ENCODE measurements around the gene BLTP1.
A peak's percentile ranks its signal among the peaks of the same experiment; 100 is the strongest.
"Not testable (repeated sequence)": the region's sequence is repeated elsewhere in the genome, so short reads cannot be mapped to it uniquely, and the experiment has no call there.

Gene BLTP1, protein sequence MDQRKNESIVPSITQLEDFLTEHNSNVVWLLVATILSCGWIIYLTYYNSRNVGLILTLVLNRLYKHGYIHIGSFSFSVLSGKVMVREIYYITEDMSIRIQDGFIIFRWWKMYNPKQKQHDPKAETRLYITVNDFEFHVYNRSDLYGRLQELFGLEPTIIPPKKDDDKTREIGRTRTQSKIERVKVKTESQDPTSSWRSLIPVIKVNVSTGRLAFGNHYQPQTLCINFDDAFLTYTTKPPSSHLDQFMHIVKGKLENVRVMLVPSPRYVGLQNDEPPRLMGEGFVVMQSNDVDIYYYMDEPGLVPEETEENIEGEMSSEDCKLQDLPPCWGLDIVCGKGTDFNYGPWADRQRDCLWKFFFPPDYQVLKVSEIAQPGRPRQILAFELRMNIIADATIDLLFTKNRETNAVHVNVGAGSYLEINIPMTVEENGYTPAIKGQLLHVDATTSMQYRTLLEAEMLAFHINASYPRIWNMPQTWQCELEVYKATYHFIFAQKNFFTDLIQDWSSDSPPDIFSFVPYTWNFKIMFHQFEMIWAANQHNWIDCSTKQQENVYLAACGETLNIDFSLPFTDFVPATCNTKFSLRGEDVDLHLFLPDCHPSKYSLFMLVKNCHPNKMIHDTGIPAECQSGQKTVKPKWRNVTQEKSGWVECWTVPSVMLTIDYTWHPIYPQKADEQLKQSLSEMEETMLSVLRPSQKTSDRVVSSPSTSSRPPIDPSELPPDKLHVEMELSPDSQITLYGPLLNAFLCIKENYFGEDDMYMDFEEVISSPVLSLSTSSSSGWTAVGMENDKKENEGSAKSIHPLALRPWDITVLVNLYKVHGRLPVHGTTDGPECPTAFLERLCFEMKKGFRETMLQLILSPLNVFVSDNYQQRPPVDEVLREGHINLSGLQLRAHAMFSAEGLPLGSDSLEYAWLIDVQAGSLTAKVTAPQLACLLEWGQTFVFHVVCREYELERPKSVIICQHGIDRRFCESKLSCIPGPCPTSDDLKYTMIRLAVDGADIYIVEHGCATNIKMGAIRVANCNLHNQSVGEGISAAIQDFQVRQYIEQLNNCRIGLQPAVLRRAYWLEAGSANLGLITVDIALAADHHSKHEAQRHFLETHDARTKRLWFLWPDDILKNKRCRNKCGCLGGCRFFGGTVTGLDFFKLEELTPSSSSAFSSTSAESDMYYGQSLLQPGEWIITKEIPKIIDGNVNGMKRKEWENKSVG (N-terminal part only)

DNA sequence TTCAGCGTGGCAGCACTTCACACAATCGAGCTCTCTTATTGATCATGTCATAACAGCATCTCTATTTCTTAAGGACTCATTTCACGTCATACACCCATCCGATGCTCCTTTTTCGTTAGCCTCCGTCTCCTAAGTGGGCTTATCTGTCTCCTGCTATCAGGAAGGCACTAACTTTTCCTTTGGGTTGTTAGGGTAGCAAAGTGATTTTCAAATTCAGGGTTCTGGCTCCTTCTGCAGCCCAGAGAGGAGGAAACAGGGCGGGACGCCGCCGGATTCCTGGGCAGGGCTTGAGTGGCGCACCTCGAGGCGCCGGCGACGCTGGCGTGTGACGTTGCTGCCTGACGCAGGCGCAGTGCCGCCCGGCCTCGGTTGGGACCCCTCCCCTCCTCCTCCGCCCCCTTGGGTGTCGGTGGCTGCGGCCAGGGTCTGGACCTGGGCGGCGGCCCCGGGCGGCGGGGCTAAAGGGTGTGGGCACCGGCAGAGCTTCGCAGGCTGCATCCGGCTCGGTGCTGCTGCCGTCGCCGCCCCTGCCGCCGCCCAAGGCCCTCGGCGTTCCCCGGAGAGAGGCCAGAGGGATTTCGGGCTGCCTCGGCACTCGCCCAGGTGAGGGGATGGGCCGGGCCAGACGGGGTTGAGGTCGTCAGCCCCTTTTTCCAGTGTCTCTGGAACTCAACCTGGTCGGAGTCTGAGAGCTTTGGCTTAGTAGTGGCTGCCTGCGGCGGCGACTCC lies at the start of gene BLTP1:
TSS of gene BLTP1 (plus strand) at position 350 of the 729 bp plus-strand sequence. CDS start 18,317 bp downstream, outside the sequence.
- DNase-seq = peak; percentile 90

GRCh38 chr4:122104184-122104583 lies 47.9 kb upstream of the BLTP1 start:
- DNase-seq = no peak

- DNase-seq = no peak
Observed at GRCh38 chr4:122107680-122108079, 44.5 kb upstream of the BLTP1 start.

- not testable (repeated sequence) for DNase-seq
Observed at GRCh38 chr4:122110304-122110703, 41.8 kb upstream of the BLTP1 start.

DNA sequence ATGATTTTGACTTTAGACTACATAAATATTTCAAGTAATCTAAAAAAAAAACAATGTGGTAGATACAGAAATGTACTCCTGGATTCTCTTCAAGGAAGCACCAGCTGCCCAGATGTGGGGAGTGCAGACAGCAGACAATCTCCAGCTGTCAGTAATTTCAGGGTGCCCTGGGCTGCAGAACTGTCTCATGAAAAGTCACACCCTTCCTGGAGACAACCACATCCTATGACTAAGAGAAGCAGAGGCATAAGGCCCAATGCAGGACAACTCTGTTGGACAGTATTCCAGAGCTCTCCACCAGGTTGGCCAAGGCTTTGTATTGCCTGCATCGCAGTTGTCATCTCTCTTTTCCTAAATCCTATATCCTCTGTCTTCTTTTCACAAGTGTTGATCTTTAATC lies 34.4 kb upstream of the BLTP1 start:
- peak; percentile 33 for DNase-seq

DNA sequence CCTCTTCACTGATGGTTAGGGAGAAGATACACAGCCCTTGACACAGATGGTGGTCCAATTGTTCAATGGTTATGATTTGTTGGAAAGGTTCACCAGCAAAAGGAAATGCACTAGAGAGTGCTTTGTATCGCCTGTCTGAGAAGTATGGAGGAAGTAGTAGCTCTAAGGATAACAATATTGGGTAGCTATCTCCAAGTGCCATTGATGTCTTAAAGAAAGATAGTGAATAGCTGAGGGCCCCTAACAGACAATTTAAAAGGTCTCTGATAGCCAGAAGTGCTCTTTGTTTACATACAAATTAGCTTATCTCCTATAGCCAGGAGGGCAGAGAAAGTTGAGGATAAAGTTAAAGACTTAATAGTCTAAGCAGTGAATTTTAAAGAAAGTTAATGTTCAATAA lies 33.9 kb upstream of the BLTP1 start:
- no peak for DNase-seq

- DNase-seq = no peak
Observed at GRCh38 chr4:122119739-122120138, 32.4 kb upstream of the BLTP1 start.

GRCh38 chr4:122121593-122121992 lies 30.5 kb upstream of the BLTP1 start:
- DNase-seq = no peak

- no peak for DNase-seq
Observed at GRCh38 chr4:122122083-122122482, 30.0 kb upstream of the BLTP1 start.

- DNase-seq = no peak
Observed at GRCh38 chr4:122129061-122129460, 23.1 kb upstream of the BLTP1 start.

DNA sequence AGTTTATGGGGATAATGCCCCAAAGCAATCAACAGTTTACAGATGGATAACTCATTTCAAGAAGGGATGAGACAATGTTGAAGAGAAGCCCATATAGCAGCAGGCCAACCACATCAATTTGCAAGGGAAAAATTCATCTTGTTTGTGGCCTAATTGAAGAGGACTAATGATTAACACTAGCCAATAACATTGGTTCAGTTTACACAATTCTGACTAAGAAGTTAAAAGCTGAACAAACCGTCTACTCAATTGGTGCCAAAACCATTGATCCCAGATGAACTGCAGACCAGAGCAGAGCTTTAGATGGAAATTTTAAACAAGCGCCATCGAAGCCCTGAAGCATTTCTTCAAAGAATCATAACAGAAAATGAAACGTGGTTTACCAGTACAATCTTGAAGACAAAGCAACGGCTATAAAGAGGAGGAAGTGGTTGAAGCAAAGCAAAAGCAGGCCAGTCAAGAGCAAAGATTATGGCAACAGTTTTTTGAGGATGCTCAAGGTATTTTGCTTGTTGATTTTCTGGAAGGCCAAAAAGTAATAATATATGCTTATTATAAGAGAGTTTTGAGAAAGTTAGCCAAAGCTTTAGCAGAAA lies 20.5 kb upstream of the BLTP1 start:
- peak; percentile 49 for DNase-seq

- DNase-seq = no peak
Observed at GRCh38 chr4:122132891-122133290, 19.2 kb upstream of the BLTP1 start.

- DNase-seq = no peak
Observed at GRCh38 chr4:122139139-122139538, 13.0 kb upstream of the BLTP1 start.

GRCh38 chr4:122140834-122141233 lies 11.3 kb upstream of the BLTP1 start:
- no peak for DNase-seq

GRCh38 chr4:122142687-122143086 lies 9.4 kb upstream of the BLTP1 start:
- no peak for DNase-seq

- DNase-seq = no peak
Observed at GRCh38 chr4:122146652-122147051, 5.5 kb upstream of the BLTP1 start.

GRCh38 chr4:122150931-122151330 lies 1.2 kb upstream of the BLTP1 start:
- DNase-seq = peak; percentile 26

- DNase-seq = peak; percentile 41
Observed at GRCh38 chr4:122152711-122153226, 638 bp downstream of the BLTP1 start.

DNA sequence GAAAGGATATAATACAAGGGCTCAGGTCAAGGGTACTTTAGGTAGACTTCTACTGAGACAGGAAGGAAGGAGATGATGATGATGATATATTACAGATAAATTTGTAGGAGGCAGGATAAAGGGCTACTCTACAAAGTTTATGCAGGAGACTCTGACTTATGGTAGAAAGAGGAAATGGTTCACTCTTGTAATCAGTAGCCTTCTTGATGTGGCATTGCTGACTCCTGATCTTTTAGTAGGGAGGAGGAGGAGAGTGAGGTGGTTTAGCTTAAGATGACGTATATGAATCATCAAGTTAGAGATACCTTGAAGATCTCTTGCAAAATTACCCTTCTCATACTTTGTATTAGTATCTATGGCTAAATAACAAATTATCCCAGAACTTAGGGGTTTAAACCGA lies 4.7 kb downstream of the BLTP1 start:
- peak; percentile 21 for DNase-seq

DNA sequence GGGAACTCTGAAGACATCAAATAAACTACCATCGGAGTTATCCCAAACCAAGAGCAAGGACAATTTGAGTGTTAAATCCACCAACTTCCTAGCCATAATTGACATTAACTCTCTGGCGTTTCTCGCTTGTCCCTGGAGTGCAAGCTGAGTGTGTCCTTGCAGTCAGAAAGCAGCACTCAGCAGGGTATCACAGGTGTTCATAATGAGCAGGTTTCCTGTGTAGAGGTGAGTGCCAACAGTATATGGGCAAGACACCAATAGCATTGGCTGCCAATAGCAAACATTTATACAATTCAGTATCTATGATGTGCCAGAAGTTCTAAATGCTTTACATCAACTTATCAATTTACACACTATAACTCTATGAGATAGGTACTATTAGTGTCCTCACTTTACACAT lies 11.2 kb downstream of the BLTP1 start:
- no peak for DNase-seq

DNA sequence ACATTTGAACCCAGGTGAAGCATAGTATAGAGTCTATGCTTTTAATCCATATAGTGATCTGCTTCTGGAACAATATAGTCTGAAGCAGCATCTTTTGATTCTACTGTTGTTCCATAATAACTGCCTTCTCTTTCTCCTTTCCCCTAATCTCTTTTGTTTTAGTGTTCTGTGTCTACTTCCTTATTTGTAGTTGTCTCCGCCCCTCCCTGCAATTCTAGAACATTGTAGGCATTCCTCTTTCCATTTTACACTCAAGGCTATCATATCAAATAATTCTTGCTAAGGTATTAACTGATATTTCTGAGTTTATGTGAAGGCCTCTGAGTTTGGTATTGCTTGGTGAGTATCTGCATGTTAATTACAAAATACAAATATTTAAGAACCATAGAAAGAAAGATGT lies 11.6 kb downstream of the BLTP1 start:
- no peak for DNase-seq

- DNase-seq = no peak
Observed at GRCh38 chr4:122167369-122167768, 15.2 kb downstream of the BLTP1 start.

Data from CD4-positive, alpha-beta T cell treated with Interleukin-10 for 1 hour (primary cell).